NCI-H82 (cell line): ENCODE results near the gene STARD10.
A peak's percentile ranks its signal among the peaks of the same experiment; 100 is the strongest.

Experiments used
- DNase-seq: peaks from one replicate; lab custom pipeline; 2025; lab: John Stamatoyannopoulos, UW

Gene STARD10

DNA sequence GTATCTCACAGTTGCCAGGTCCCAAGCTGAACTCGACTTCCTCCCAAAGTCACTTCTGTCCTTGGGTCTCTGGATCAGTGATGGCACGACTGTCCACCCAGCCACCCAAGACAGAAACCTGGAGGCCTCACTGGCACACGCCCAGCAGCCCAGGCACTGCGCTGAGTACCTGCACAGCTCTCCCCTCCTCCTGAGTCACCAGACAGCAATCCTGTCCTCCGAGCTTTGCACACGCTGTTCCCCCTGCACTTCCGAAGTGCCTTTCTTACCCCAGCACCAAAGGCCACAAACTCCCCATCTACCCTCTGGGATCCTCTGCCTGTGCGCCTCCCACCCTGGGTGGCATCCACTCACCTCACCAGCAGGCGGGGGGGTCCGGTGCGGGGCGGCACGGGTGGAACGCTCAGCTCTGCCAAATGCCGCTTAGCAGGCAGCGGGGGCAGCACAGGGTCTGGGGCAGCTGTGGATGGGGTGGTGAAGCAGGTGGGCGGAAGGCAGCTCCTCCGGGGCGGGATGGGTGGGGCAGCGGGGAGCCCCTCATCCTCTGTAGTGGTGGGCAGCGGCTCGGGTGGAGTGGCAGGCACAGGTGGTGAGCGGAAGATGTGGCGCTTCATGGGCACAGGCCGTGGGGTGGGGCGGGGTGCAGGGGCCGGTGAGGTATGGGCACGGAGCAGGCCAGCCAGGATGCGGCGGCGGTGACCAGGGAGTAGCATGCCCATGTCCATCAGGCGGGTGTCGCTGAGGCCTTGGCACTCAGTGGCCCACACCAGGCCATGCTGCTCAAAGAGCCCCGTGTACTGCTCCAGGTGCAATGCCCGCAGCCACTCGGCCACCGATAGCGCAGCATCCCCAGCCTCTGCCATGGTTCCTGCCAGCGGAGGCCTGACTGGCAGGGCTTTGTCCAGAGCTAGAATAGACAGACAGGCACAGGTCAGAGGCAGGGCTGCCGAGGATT is 67.3 kb downstream of the STARD10 start:
- no peak for DNase-seq

DNA sequence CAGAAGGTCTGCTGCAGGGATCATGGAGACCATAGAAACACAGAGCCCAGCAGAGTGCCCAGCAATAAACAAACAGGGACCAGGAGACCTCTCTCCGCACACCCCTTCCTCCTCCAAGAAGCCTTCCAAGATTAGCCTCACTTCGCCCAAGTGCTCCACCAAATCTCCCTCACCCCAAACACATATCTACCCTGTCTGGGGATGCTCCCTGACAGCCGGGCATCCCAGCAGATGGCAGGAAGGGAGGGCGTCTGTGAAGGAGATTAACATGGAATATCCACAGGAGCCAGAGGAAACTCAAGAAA is 68.2 kb downstream of the STARD10 start:
- DNase-seq, result no peak

- peak; percentile 90 for DNase-seq
These were observed 68.8 kb downstream of the STARD10 start for GRCh38 chr11:72724851-72725723.

DNA sequence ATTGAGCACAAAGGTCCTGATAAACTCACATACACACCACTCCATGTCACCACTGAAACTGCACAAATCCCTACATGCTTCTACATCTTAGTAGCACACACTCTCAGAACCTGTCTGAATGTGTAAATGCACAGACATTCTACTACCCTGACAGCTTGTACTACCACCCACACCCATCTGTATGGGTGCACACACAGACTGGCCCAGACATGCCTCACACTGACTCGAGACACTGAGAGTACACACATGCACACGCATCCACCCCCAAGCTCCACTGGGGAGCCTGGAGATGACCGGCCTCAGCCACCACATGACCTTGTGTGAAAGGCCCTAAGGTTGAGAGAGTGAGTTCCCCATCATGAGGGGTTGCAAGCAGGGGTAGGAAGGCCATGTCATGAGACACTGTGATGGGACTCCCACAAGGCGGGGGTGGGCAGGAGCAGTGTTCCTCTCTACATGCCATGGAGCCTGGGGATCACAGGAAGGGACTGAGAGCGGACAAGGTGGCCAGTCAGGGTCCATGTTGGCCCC is 69.8 kb downstream of the STARD10 start:
- DNase-seq, result no peak

- no peak for DNase-seq
These were observed 70.3 kb downstream of the STARD10 start for GRCh38 chr11:72723508-72723907.

GRCh38 chr11:72722050-72722748 is 71.6 kb downstream of the STARD10 start:
- peak; percentile 62 for DNase-seq

DNA sequence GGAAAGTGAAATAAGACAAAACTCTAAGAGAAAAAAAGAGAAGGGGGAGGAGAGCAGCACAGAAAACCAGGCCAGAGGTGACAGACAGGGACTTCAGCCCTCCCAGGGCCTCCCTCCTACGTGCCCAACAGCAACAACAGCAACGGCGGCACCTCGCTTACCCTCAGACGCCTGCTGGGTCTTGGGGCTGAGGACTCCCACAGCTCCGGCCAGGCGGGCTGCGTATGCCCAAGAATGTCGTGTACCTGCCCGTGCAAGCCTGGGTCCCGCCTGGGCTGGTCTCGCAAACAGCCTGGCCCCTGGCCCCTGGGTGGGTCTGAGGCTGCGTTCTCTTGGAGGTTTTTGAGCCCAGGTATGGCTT is 72.2 kb downstream of the STARD10 start:
- DNase-seq, result no peak

- DNase-seq, result no peak
These were observed 72.6 kb downstream of the STARD10 start for GRCh38 chr11:72721276-72721675.

- no peak for DNase-seq
These were observed 73.1 kb downstream of the STARD10 start for GRCh38 chr11:72720784-72721183.

- DNase-seq, result no peak
These were observed 73.8 kb downstream of the STARD10 start for GRCh38 chr11:72720047-72720446.

DNA sequence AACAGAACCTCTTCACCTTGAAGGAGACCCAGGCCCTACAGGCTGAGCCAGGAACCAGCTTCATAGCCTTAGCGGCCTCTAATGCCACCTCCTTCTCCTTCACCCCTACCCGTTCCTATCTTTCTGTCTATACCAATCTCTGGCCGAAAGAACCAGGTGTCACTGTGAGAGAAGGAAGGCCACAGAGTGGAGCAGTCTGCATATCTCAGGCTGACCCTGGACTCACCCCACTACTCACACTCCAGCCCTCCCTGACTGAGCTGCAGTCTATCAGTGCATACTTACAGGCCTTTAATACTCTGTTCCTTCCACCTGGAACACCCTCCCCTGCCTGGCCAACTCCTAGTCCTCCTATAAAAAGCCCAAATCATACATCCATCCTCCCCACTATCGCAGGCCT is 74.3 kb downstream of the STARD10 start:
- no peak for DNase-seq

DNA sequence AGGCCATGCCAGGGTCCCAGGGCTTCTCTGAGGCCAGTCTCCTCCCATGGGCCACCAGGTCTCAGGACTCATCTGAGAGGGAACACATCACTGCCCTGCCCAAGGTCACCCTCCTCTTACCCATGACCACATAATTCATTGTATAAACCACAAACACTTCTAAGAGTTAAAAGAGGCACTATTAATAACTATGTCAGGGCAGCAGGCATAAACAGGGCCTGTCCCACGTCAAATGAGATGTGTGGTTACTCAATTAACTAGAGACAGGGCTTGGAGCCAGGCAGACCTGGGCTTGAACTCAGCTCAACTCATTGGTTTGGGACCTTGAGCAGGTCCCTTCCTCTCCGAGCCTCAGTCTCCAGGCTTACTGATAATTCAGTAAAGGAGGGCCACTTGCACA is 74.7 kb downstream of the STARD10 start:
- no peak for DNase-seq

GRCh38 chr11:72718101-72718501 is 75.7 kb downstream of the STARD10 start:
- DNase-seq, result no peak

DNA sequence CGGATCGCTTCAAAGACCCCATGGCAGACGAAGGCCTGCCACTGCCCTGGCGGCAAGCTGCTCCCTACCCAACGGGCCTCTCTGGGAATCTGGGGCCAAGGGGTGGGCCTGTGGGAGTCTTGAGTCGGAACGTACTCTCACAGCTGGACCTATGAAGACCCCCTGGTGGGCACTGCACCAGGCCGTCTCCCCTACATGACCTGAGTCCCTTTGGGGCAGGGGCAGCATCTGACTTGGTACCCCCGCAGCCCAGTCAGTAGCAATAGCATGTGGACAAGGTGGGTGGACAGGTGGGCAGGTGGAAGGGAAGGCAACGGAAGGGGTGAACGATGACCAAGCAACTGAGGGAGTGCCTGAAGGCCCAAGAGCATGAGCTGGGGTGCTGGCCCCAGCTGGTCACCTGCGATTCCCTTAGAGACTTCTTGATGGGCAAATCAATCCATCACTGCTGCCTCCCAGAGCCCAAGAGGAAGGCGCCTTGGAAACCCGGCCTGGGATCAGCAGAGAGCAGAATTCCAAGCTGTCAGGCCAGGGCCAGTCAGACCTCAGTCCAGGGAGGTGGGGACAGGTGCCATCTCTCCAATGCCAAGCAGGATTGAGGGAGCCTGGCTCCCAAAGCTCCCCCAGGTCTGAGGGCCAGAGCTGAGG is 76.9 kb downstream of the STARD10 start:
- DNase-seq, result no peak

- no peak for DNase-seq
These were observed 77.6 kb downstream of the STARD10 start for GRCh38 chr11:72716290-72716689.

GRCh38 chr11:72712841-72713240 is 81.0 kb downstream of the STARD10 start:
- no peak for DNase-seq

DNA sequence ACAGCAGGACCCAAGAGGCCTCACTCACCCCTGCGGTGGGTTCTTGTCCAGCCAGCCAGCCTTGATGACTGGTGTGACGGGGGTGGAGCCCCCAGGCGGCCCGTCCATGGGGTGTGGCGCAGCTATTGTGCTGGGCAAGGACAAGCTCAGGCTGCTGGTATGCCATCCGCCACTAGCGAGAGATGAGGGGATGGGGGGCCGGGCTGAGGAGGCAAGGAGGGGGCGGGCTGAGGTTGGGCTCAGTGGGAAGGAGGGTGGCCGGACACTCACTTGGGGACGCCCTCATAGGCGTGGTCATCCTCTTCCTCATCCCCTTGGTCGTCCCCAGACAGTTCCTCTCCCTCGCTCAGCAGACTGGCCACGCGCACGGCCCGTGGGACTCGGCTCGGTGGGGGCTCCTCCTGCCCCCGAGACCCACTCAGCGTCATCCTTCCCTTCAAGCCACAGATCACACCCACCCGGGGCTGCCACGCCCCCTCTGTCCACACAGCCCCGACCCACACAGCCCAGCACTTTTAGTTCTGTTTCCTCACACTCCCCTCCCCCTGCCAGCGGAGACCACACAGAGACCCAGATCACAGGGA is 81.6 kb downstream of the STARD10 start:
- DNase-seq, result no peak

- DNase-seq, result no peak
These were observed 82.7 kb downstream of the STARD10 start for GRCh38 chr11:72711141-72711540.

DNA sequence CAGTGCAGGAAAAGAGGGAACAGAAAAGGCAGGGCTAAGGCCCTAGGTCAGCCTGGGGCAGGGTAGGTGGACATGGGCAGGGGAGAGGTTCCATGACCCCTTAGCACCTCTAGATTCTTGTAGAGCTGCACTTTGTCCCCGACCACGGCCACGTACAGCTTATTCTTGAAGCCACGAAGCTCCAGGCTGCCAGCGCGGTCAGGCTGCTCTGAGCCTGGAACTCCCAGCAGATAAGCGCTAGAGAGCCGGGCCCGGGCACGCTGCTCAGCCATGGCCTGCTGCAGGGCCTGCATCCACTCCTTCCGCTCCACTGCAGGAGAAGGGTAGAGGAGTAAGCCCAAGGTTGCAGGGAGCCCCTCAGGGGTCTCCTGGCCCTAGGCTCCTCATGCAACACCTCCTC is 83.6 kb downstream of the STARD10 start:
- no peak for DNase-seq

- no peak for DNase-seq
These were observed 84.2 kb downstream of the STARD10 start for GRCh38 chr11:72709478-72710238.

DNA sequence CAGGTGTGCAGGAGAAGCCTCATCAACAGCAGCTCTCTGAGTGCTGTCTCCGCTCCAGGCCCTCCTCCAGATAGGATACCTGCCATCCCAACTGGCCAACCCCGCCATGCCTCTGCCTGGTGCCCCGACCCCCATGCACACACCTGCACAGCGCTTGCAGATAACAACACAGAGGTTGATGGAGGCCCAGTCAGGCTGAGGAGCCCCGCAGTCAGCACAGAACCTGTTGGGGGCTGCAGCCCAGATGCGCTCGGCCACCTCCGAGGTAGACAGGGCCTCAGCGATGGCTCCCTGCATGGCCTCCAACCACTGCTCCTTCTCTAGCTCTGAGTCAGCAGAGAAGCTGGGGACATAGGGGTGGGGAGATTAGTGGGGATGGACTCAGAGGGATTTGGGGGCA is 86.8 kb downstream of the STARD10 start:
- DNase-seq, result no peak
